Upper lobe of left lung (tissue), 6 donors: ENCODE measurements around the gene CDH22. TPM values are rescaled to one million over a fixed set of nuclear protein-coding genes. Genes with fewer than 3 reads are reported as not detected.

Experiments
- ATAC-seq, 2 donors: fragments of 200-7000 bp; cut with Tn5 transposase; one replicate each; pipeline ENCODE4 v1.9.1; 2022; ENCODE audit warnings: mild to moderate bottlenecking in 2 of 2, moderate library complexity in 2 of 2; ENCODE audit not compliant: low FRiP score in 2 of 2
- DNase-seq, 2 donors: peaks; one replicate each; pipeline ENCODE4 v3.0.0-alpha.2; 2019 to 2020
- H3K27ac ChIP-seq, 4 donors: fragments of 200-600 bp; sonication (generic); one replicate each; pipeline ENCODE4 v1.5.1; 2016 to 2019
- H3K27me3 ChIP-seq, 4 donors: fragments of 200-600 bp; sonication (generic); one replicate each; pipeline ENCODE4 v1.5.1; 2017 to 2019
- H3K36me3 ChIP-seq, 4 donors: fragments of 200-600 bp; sonication (generic); one replicate each; pipeline ENCODE4 v1.5.1; 2016 to 2019
- H3K4me1 ChIP-seq, 4 donors: fragments of 200-600 bp; sonication (generic); one replicate each; pipeline ENCODE4 v1.5.1; 2018 to 2019
- H3K4me3 ChIP-seq, 4 donors: fragments of 200-600 bp; sonication (generic); one replicate each; pipeline ENCODE4 v1.5.1; 2017 to 2019; ENCODE audit warnings: mild to moderate bottlenecking in 2 of 4, moderate library complexity in 1 of 4
- H3K9me3 ChIP-seq, 4 donors: fragments of 200-600 bp; sonication (generic); one replicate each; pipeline ENCODE4 v1.5.1; 2018 to 2019
- CTCF ChIP-seq, 6 experiments: fragments of 450-650 bp in 4 of 6; fragments of 200-600 bp in 2 of 6; sonication (generic) in 2 of 6; IDR thresholded peaks; one replicate each; pipeline ENCODE4 v1.5.1; 2016 to 2019; ENCODE audit warnings: antibody characterized with exemption in 6 of 6
- EP300 ChIP-seq, 4 donors: sonication (generic); formaldehyde crosslinking; IDR thresholded peaks; one replicate each; pipeline ENCODE4 v1.5.1; 2017; ENCODE audit warnings: antibody characterized with exemption in 4 of 4, control low read depth in 2 of 4
- POLR2A ChIP-seq, 4 donors: fragments of 450-650 bp; IDR thresholded peaks; one replicate each; pipeline ENCODE4 v1.5.1; 2016 to 2017; ENCODE audit warnings: antibody characterized with exemption in 4 of 4, mild to moderate bottlenecking in 2 of 4
- POLR2AphosphoS5 ChIP-seq, 2 donors: sonication (generic); formaldehyde crosslinking; IDR thresholded peaks; one replicate each; pipeline ENCODE4 v1.5.1; 2017; ENCODE audit warnings: antibody characterized with exemption in 2 of 2
- WGBS, 2 donors: methylation state at CpG; one replicate each; pipeline ENCODE4 v1.1.5; 2017 to 2018; 5-methylcytosine and 5-hydroxymethylcytosine counted together
- total RNA-seq, 6 donors: library from RNA; depleted of rRNA in 4 of 6; stranded (reverse); fragments of >200 nt in 4 of 6; gene quantifications; one replicate each; pipeline versions ENCODE4 v1.1.0 to v1.2.1, GENCODE V29; 2016 to 2021
- donor health status: DM: no; HTN: no; CAD: no; lungs with moderate emphysema.
- donor health status: DM: no; HTN: yes; CAD: no; lungs with severe emphysema.

Gene CDH22
- total RNA-seq, 6 donors from 2014 or later = 0.10 to 0.40 (median 0.24) TPM; not detected in 2

GRCh38 chr20:46272389-46273047 is 35.8 kb downstream of the CDH22 start:
- Histone ChIP-seq H3K27ac (no peak overlapping the region), H3K9me3 (peaks cover 0 to 3% (median 0%) of the 10 kb centered on the region in 4 donors), H3K36me3 (no peaks in the 10 kb centered on the region), H3K4me1 (no peaks in the 10 kb centered on the region), H3K4me3 (no peak overlapping the region), H3K27me3 (peaks cover 0 to 4% (median 0%) of the 10 kb centered on the region in 4 donors)
- DNase-seq (no peak), ATAC-seq (no peak)
- no peak for TF ChIP-seq POLR2A (IDR thresholded peaks at IDR 0.05)
- no peak for TF ChIP-seq CTCF (IDR thresholded peaks at IDR 0.05)
- no peak for TF ChIP-seq EP300 (IDR thresholded peaks at IDR 0.05)
- no peak for TF ChIP-seq POLR2AphosphoS5 (IDR thresholded peaks at IDR 0.05)
- WGBS, 2 donors = 55 to 57% methylated on average over 1 of the region's 1 CpG

DNA sequence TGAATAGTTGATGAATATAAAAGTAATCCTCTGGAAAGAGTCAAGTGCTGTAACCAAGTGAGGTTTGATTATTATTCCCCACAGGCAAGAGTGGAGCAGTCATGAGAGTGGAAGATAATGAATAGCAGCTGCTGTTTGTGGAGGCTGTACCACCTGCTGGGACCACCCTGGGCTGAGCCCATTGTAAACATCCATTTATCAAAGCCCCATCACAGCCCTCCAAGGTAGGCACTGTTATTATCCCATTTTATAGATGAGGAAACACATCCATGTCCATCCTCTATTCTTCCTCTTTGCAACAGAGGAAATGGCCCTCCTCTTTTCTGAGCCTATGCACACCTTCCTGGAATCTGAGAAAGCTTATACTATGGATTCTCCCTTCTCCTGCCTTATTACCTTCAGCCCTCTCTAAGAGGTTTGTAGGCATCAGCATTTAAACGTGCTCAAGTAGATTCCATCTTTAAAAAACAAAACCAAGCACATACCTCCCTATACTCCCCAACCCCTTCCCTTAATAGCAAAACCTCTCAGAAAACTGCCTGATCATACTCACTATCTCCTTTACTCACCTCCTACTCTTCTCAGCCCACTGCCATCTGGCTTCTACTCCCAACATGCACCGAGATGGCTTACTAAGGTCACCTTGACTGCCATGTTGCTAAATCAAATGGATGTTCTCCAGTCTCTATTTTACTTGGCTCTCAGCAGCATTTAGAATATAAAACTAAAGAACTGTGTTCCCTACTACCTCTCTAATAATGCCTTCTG is 37.1 kb downstream of the CDH22 start:
- no peaks in the 10 kb centered on the region for H3K4me1 ChIP-seq
- WGBS, 2 donors = 66 to 76% methylated on average over 2 of the region's 2 CpGs
- no peak for ATAC-seq
- H3K27me3 ChIP-seq = peaks cover 0 to 4% (median 0%) of the 10 kb centered on the region in 4 donors
- H3K9me3 ChIP-seq = peaks cover 0 to 3% (median 0%) of the 10 kb centered on the region in 4 donors
- no peak for DNase-seq
- H3K36me3 ChIP-seq = no peaks in the 10 kb centered on the region
- TF ChIP-seq EP300 (IDR thresholded peaks at IDR 0.05) (no peak), POLR2A (IDR thresholded peaks at IDR 0.05) (no peak), POLR2AphosphoS5 (IDR thresholded peaks at IDR 0.05) (no peak), CTCF (IDR thresholded peaks at IDR 0.05) (no peak)
- H3K27ac ChIP-seq = no peak overlapping the region
- no peak overlapping the region for H3K4me3 ChIP-seq

GRCh38 chr20:46269372-46269771 is 38.9 kb downstream of the CDH22 start:
- Histone ChIP-seq H3K27me3 (peaks cover 0 to 4% (median 0%) of the 10 kb centered on the region in 4 donors), H3K9me3 (peaks cover 0 to 3% (median 0%) of the 10 kb centered on the region in 4 donors), H3K36me3 (no peaks in the 10 kb centered on the region), H3K4me1 (no peaks in the 10 kb centered on the region), H3K27ac (no peak overlapping the region), H3K4me3 (no peak overlapping the region)
- no peak for TF ChIP-seq POLR2AphosphoS5 (IDR thresholded peaks at IDR 0.05)
- no peak for TF ChIP-seq CTCF (IDR thresholded peaks at IDR 0.05)
- TF ChIP-seq EP300 (IDR thresholded peaks at IDR 0.05) = no peak
- no peak for TF ChIP-seq POLR2A (IDR thresholded peaks at IDR 0.05)
- WGBS, 2 donors = 78% methylated on average over 7 of the region's 7 CpGs
- ATAC-seq (no peak), DNase-seq (no peak)

GRCh38 chr20:46268662-46269061 is 39.6 kb downstream of the CDH22 start:
- DNase-seq (no peak), ATAC-seq (no peak)
- no peak overlapping the region for H3K4me3 ChIP-seq
- H3K27ac ChIP-seq = no peak overlapping the region
- H3K27me3 ChIP-seq = peaks cover 0 to 4% (median 0%) of the 10 kb centered on the region in 4 donors
- TF ChIP-seq POLR2AphosphoS5 (IDR thresholded peaks at IDR 0.05) = no peak
- TF ChIP-seq CTCF (IDR thresholded peaks at IDR 0.05) = no peak
- TF ChIP-seq EP300 (IDR thresholded peaks at IDR 0.05) = no peak
- no peak for TF ChIP-seq POLR2A (IDR thresholded peaks at IDR 0.05)
- H3K9me3 ChIP-seq = peaks cover 0 to 3% (median 0%) of the 10 kb centered on the region in 4 donors
- H3K4me1 ChIP-seq = no peaks in the 10 kb centered on the region
- H3K36me3 ChIP-seq = no peaks in the 10 kb centered on the region
- WGBS, 2 donors = 76 to 82% methylated on average over 2 to 3 of the region's 3 CpGs
